Glutamatergic neuron (in vitro differentiated cells): ENCODE data around the gene SMARCD3. TPM values are rescaled to one million over a fixed set of nuclear protein-coding genes. Genes with fewer than 3 reads are reported as not detected.

Experiments
- DNase-seq: peaks from one replicate; pipeline ENCODE4 v3.0.0; 2022
- H3K27ac Mint-ChIP-seq: one replicate; pipeline ENCODE4 v1.8.0; 2020; ENCODE audit warnings: mild to moderate bottlenecking, mixed read lengths, inconsistent platforms; ENCODE audit not compliant: unreplicated experiment
- H3K27me3 Mint-ChIP-seq: one replicate; pipeline ENCODE4 v1.8.0; 2020; ENCODE audit warnings: mild to moderate bottlenecking, moderate library complexity, mixed read lengths, inconsistent platforms; ENCODE audit not compliant: unreplicated experiment
- H3K36me3 Mint-ChIP-seq: one replicate; pipeline ENCODE4 v1.8.0; 2020; ENCODE audit warnings: mild to moderate bottlenecking, mixed read lengths, inconsistent platforms; ENCODE audit not compliant: unreplicated experiment
- H3K4me1 Mint-ChIP-seq: one replicate; pipeline ENCODE4 v1.8.0; 2020; ENCODE audit warnings: mild to moderate bottlenecking, low read depth, mixed read lengths, inconsistent platforms; ENCODE audit not compliant: unreplicated experiment
- H3K4me3 Mint-ChIP-seq: one replicate; pipeline ENCODE4 v1.8.0; 2020; ENCODE audit warnings: mild to moderate bottlenecking, mixed read lengths, inconsistent platforms; ENCODE audit not compliant: unreplicated experiment
- H3K9me3 Mint-ChIP-seq: one replicate; pipeline ENCODE4 v1.8.0; 2020; ENCODE audit warnings: mild to moderate bottlenecking, moderate library complexity, mixed read lengths, inconsistent platforms; ENCODE audit not compliant: unreplicated experiment
- CTCF ChIP-seq: fragments of 200-600 bp; sonication (generic); IDR thresholded peaks from one replicate; pipeline ENCODE4 v1.5.0; 2021; ENCODE audit not compliant: partially characterized antibody, unreplicated experiment
- total RNA-seq: library from RNA; stranded (reverse); fragmentation: NEBNext Ultra II Directional; extraction: Animal tissue kit (Norgen Biotek cat#: 25700); gene quantifications from one replicate; pipeline ENCODE4 v1.2.1, GENCODE V29; 2021; ENCODE audit not compliant: unreplicated experiment

The SMARCD3 gene
- total RNA-seq, 1 donor from 2014 or later, result 5.1 TPM

- peaks cover 3% of the 10 kb centered on the region for H3K27me3 Mint-ChIP-seq
Measured at GRCh38 chr7:151233804-151234203, 14.7 kb downstream of the SMARCD3 start.

GRCh38 chr7:151232917-151233701 is 15.4 kb downstream of the SMARCD3 start:
- peak; percentile 44 for DNase-seq
- Mint-ChIP-seq H3K27me3 (peaks cover 3% of the 10 kb centered on the region), H3K4me3 (peak overlapping the region; percentile 98), H3K27ac (peak overlapping the region; percentile 97), H3K4me1 (peaks cover 13% of the 10 kb centered on the region), H3K36me3 (no peaks in the 10 kb centered on the region), H3K9me3 (peaks cover 13% of the 10 kb centered on the region)
- TF ChIP-seq CTCF, result no peak

More at GRCh38 chr7:151233804-151234203, 14.7 kb downstream of the SMARCD3 start:
- peak overlapping the region; percentile 97 for H3K27ac Mint-ChIP-seq
- peak overlapping the region; percentile 98 for H3K4me3 Mint-ChIP-seq
- H3K36me3 Mint-ChIP-seq, result no peaks in the 10 kb centered on the region
- peaks cover 11% of the 10 kb centered on the region for H3K4me1 Mint-ChIP-seq
- H3K9me3 Mint-ChIP-seq, result peaks cover 10% of the 10 kb centered on the region
- TF ChIP-seq CTCF, result no peak
- no peak for DNase-seq

GRCh38 chr7:151232091-151232916 is 16.2 kb downstream of the SMARCD3 start, which contains the start of gene CHPF2:
TSS of gene CHPF2 (plus strand) at chr7:151232483. CDS start at chr7:151234012, 1,529 bp downstream.
- peak within 1 kb of the TSS; percentile 98 for H3K4me3 Mint-ChIP-seq
- peak within 1 kb of the TSS; percentile 97 for H3K27ac Mint-ChIP-seq
- no peaks in the 10 kb centered on the region for H3K36me3 Mint-ChIP-seq
- DNase-seq, result peak; percentile 92
- H3K27me3 Mint-ChIP-seq, result peaks cover 5% of the 10 kb centered on the region
- no peak for TF ChIP-seq CTCF
- H3K4me1 Mint-ChIP-seq, result peaks cover 16% of the 10 kb centered on the region
- H3K9me3 Mint-ChIP-seq, result peaks cover 14% of the 10 kb centered on the region

GRCh38 chr7:151231080-151231479 is 17.4 kb downstream of the SMARCD3 start:
- H3K9me3 Mint-ChIP-seq, result peaks cover 12% of the 10 kb centered on the region
- DNase-seq, result no peak
- no peak overlapping the region for H3K27ac Mint-ChIP-seq
- H3K27me3 Mint-ChIP-seq, result peaks cover 6% of the 10 kb centered on the region
- peak overlapping the region; percentile 96 for H3K4me3 Mint-ChIP-seq
- peaks cover 18% of the 10 kb centered on the region for H3K4me1 Mint-ChIP-seq
- no peaks in the 10 kb centered on the region for H3K36me3 Mint-ChIP-seq
- no peak for TF ChIP-seq CTCF
